Activated T-cell treated with anti-CD3 and anti-CD28 coated beads, Interleukin-2, amount 50 U/mL, for 1 hour (primary cell): ENCODE results near the gene AGRN.
"Not testable (repeated sequence)": the region's sequence is repeated elsewhere in the genome, so short reads cannot be mapped to it uniquely, and the experiment has no call there.

Experiments
- DNase-seq: peaks from one replicate; pipeline ENCODE4 v3.0.0-alpha.2; 2020

AGRN gene

GRCh38 chr1:1094981-1095380 lies 75.1 kb downstream of the AGRN start:
- no peak for DNase-seq

GRCh38 chr1:1096136-1096535 lies 76.2 kb downstream of the AGRN start:
- DNase-seq = not testable (repeated sequence)

DNA sequence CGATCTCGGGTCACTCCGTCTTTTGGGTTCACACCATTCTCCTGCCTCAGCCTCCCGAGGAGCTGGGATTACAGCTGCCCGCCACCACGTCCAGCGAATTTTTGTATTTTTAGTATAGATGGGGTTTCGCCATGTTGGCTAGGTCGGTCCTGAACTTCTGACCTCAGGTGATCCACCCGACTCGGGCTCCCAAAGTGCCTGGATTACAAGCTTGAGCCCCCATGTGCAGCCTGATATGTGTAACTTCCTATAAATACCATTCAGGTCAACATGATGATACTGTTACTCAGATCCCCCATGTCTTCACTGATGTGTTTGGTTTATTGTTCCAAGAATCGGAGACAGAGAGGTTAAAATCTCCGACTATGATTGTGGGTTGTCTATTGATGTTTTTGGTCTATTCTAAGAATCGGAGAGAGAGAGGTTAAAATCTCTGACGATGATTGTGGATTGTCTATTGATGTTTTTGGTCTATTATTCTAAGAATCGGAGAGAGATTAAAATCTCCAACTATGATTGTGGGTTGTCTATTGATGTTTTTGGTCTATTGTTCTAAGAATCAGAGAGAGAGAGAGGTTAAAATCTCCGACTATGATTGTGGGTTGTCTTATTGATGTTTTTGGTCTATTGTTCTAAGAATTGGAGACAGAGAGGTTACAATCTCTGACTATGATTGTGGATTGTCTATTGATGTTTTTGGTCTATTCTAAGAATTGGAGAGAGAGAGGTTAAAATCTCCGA lies 78.9 kb downstream of the AGRN start:
- no peak for DNase-seq

DNA sequence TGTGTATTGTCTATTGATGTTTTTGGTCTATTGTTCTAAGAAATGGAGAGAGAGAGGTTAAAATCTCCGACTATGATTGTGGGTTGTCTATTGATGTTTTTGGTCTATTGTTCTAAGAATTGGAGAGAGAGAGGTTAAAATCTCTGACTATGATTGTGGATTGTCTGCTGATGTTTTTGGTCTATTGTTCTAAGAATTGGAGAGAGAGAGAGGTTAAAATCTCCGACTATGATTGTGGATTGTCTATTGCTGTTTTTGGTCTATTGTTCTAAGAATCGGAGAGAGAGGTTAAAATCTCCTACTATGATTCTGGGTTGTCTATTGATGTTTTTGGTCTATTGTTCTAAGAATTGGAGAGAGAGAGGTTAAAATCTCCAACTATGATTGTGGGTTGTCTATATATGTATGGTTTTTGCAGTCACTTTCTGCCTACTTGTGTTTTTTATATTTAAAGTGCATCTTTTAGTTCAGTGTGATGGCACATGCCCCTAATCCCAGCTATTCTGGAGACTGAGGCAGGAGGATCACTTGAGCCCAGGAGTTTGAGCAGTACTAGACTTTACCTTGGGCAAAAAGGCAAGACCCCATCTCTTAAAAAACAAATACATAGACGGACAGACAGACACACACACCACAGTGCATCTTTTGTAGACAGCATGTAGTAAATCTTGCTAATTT lies 79.7 kb downstream of the AGRN start:
- DNase-seq = no peak

- DNase-seq = no peak
These were observed 80.4 kb downstream of the AGRN start for GRCh38 chr1:1100296-1100695.

- DNase-seq = no peak
These were observed 81.6 kb downstream of the AGRN start for GRCh38 chr1:1101503-1101902.

DNA sequence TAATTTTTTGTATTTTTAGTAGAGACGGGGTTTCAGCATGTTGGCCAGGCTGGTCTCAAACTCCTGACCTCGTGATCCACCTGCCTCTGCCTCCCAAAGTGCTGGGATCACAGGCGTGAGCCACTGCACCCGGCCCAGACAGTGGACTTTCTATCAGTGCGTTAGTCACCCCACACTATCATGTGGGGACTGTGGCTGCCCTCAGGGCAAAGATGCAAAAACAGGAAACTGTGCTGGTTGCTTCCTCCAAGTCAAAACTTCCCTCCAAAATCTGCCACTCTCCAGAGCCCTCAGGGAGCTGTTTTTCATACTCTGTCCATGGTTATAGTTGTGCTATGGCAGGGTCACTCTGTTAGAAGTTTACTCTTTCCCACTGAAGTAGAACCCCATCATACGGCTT lies 84.2 kb downstream of the AGRN start:
- not testable (repeated sequence) for DNase-seq
